IMR-90 (cell line): Measurements from ENCODE around the gene BCL2L1. TPM values are rescaled to one million over a fixed set of nuclear protein-coding genes. Genes with fewer than 3 reads are reported as not detected.
"Not testable (repeated sequence)": the region's sequence is repeated elsewhere in the genome, so short reads cannot be mapped to it uniquely, and the experiment has no call there.

Source experiments
- ATAC-seq: fragments of 200-7000 bp; cut with Tn5 transposase; 2 replicates; pipeline ENCODE4 v1.9.1; 2020; ENCODE audit warnings: low read depth, mild to moderate bottlenecking, moderate library complexity
- BruUV-seq: library from RNA; stranded (reverse); fragments of 400-500 nt; replicated peaks from 2 replicates; lab custom pipeline; 2021; lab: Mats Ljungman, UMichigan
- CTCF ChIA-PET: fragments of 300-600 bp; formaldehyde crosslinking; extraction: SDS; loops from one replicate; lab custom pipeline; 2021; ENCODE audit warnings: antibody characterized with exemption; lab: Yijun Ruan, JAX
- POLR2A ChIA-PET: fragments of 300-600 bp; sonication (Branson Sonifier 250); formaldehyde crosslinking; loops from one replicate; lab custom pipeline; 2022; ENCODE audit warnings: antibody characterized with exemption; ENCODE audit not compliant: unreplicated experiment; lab: Charles Lee
- DNase-seq: peaks from one replicate; pipeline ENCODE4 v3.0.0; 2013
- H2AFZ ChIP-seq: replicated peaks from 2 replicates; pipeline ENCODE3; 2013; ENCODE audit warnings: low read length, mild to moderate bottlenecking; ENCODE audit not compliant: poor library complexity
- H2AK5ac ChIP-seq: 2 replicates; pipeline ENCODE4 v1.6.1; 2013; ENCODE audit warnings: low read depth, low read length, inconsistent platforms
- H2AK9ac ChIP-seq: replicated peaks from 2 replicates; pipeline ENCODE3; 2013; ENCODE audit warnings: mild to moderate bottlenecking, low read depth, low read length, moderate library complexity; ENCODE audit not compliant: poor library complexity
- H2BK120ac ChIP-seq: 2 replicates; pipeline ENCODE4 v1.6.1; 2013; ENCODE audit warnings: low read depth, low read length, inconsistent platforms
- H2BK15ac ChIP-seq: 3 replicates; pipeline ENCODE4 v1.6.1; 2013; ENCODE audit warnings: low read depth, low read length, inconsistent platforms
- H2BK20ac ChIP-seq: 2 replicates; pipeline ENCODE4 v1.6.1; 2013; ENCODE audit warnings: low read depth, mild to moderate bottlenecking, inconsistent platforms, low read length, moderate library complexity
- H2BK5ac ChIP-seq: 2 replicates; pipeline ENCODE4 v1.6.1; 2013; ENCODE audit warnings: mild to moderate bottlenecking, low read depth, low read length, inconsistent platforms; ENCODE audit not compliant: poor library complexity, severe bottlenecking
- H3K14ac ChIP-seq: replicated peaks from 2 replicates; pipeline ENCODE4 v1.6.1; 2013; ENCODE audit warnings: low read depth, low read length, inconsistent platforms
- H3K18ac ChIP-seq: 2 replicates; pipeline ENCODE4 v1.6.1; 2013; ENCODE audit warnings: low read depth, low read length, control low read depth
- H3K23ac ChIP-seq: 2 replicates; pipeline ENCODE4 v1.6.1; 2013; ENCODE audit warnings: low read depth, low read length, inconsistent platforms
- H3K27ac ChIP-seq: 2 replicates; pipeline ENCODE4 v1.5.1; 2013; ENCODE audit warnings: mild to moderate bottlenecking, control low read depth, low read length; ENCODE audit not compliant: insufficient read depth
- H3K27me3 ChIP-seq: 2 replicates; pipeline ENCODE4 v1.6.1; 2013; ENCODE audit warnings: low read length; ENCODE audit not compliant: control insufficient read depth, insufficient read depth
- H3K36me3 ChIP-seq: 2 replicates; pipeline ENCODE4 v1.6.1; 2013; ENCODE audit warnings: low read length, mixed read lengths; ENCODE audit not compliant: control insufficient read depth, insufficient read depth
- H3K4ac ChIP-seq: 2 replicates; pipeline ENCODE4 v1.6.1; 2013; ENCODE audit warnings: low read depth, low read length, inconsistent platforms
- H3K4me1 ChIP-seq: 2 replicates; pipeline ENCODE4 v1.6.1; 2013; ENCODE audit warnings: low read length, mixed read lengths; ENCODE audit not compliant: control insufficient read depth, insufficient read depth
- H3K4me2 ChIP-seq: 2 replicates; pipeline ENCODE4 v1.6.1; 2013; ENCODE audit warnings: low read depth, mild to moderate bottlenecking, control low read depth, low read length, moderate library complexity
- H3K4me3 ChIP-seq: 2 replicates; pipeline ENCODE4 v1.5.1; 2013; ENCODE audit warnings: low read depth, mild to moderate bottlenecking, control low read depth, low read length, moderate library complexity; ENCODE audit not compliant: insufficient read depth
- H3K56ac ChIP-seq: 2 replicates; pipeline ENCODE4 v1.6.1; 2013; ENCODE audit warnings: low read length, inconsistent platforms; ENCODE audit not compliant: insufficient read depth; ENCODE audit errors: extremely low read depth
- H3K79me1 ChIP-seq, 2 experiments: 2 replicates each; pipeline ENCODE4 v1.6.1; 2013; ENCODE audit warnings: low read length in 2 of 2, inconsistent platforms in 1 of 2, low read depth in 1 of 2
- H3K9ac ChIP-seq: 2 replicates; pipeline ENCODE4 v1.6.1; 2013; ENCODE audit warnings: low read depth, low read length, control low read depth
- H3K9me1 ChIP-seq: 2 replicates; pipeline ENCODE4 v1.6.1; 2013; ENCODE audit warnings: low read length, inconsistent platforms; ENCODE audit not compliant: insufficient read depth
- H3K9me3 ChIP-seq: 2 replicates; pipeline ENCODE4 v1.6.1; 2013; ENCODE audit warnings: low read length; ENCODE audit not compliant: control insufficient read depth, insufficient read depth
- H4K20me1 ChIP-seq: 2 replicates; pipeline ENCODE4 v1.6.1; 2013; ENCODE audit warnings: low read length, inconsistent platforms; ENCODE audit not compliant: insufficient read depth
- H4K5ac ChIP-seq: 2 replicates; pipeline ENCODE4 v1.6.1; 2013; ENCODE audit warnings: mild to moderate bottlenecking, low read depth, low read length, control low read depth
- H4K8ac ChIP-seq, 2 experiments: 2 replicates each; pipeline ENCODE4 v1.6.1; 2013; ENCODE audit warnings: low read depth in 2 of 2, low read length in 2 of 2, control low read depth in 1 of 2, inconsistent platforms in 1 of 2
- H4K91ac ChIP-seq: 2 replicates; pipeline ENCODE4 v1.6.1; 2013; ENCODE audit warnings: low read depth, low read length, inconsistent platforms; ENCODE audit not compliant: insufficient read depth
- WGBS, 2 experiments: methylation state at CpG; one replicate each; pipeline versions ENCODE4 v1.1.5 to v1.1.7; 2013; ENCODE audit warnings: missing lambda C conversion rate in 2 of 2; ENCODE audit not compliant: insufficient read length in 1 of 2; ENCODE audit errors: extremely low coverage in 2 of 2; 5-methylcytosine and 5-hydroxymethylcytosine counted together
- dilution Hi-C: fragments of 300-500 bp; cut with HindIII; formaldehyde crosslinking; loops from one replicate; pipeline ENCODE4 v1.14.3; 2018; ENCODE audit warnings: low sequenced_read_pairs; ENCODE audit not compliant: unreplicated experiment
- in situ Hi-C: fragments of 300-500 bp; cut with MboI; formaldehyde crosslinking; loops from 3 replicates; pipeline ENCODE4 v1.14.3; 2019; ENCODE audit warnings: low sequenced_read_pairs, inconsistent platforms, mixed read lengths
- intact Hi-C: fragments of 100-400 bp; cut with micrococcal nuclease; formaldehyde crosslinking; loops from 2 replicates; pipeline ENCODE4 v1.10.0; 2022
- polyA plus RNA-seq, 3 experiments: library from polyadenylated mRNA; depleted of rRNA; stranded (reverse); fragments of >200 nt; gene quantifications; 2 replicates each; pipeline ENCODE4 v1.2.3, GENCODE V29; 2012; ENCODE audit warnings: low replicate concordance in 1 of 3
- total RNA-seq: library from RNA; depleted of rRNA; stranded (reverse); fragments of >200 nt; gene quantifications from 2 replicates; pipeline ENCODE4 v1.2.3, GENCODE V29; 2012

The BCL2L1 gene
- total and polyA plus RNA-seq, 2 of the 4 experiments (the other 2 are of a cell fraction) = 40.2 to 41.9 TPM

GRCh38 chr20:31623123-31623505 lies 99.6 kb downstream of the BCL2L1 start:
- H2AFZ ChIP-seq, H3K56ac ChIP-seq, H3K9me1 ChIP-seq, H4K8ac ChIP-seq, intact Hi-C loops, H3K4me2 ChIP-seq, POLR2A ChIA-PET, H2BK20ac ChIP-seq, in situ Hi-C loops, H3K27me3 ChIP-seq, DNase-seq, H3K4ac ChIP-seq, ATAC-seq, dilution Hi-C loops, BruUV-seq, H3K27ac ChIP-seq, H3K23ac ChIP-seq, H2BK5ac ChIP-seq, H3K36me3 ChIP-seq, H2AK9ac ChIP-seq, H2BK120ac ChIP-seq, H3K14ac ChIP-seq, H3K4me1 ChIP-seq, H3K9me3 ChIP-seq, H2BK15ac ChIP-seq, H4K5ac ChIP-seq, H3K4me3 ChIP-seq, CTCF ChIA-PET, H4K20me1 ChIP-seq, H3K79me1 ChIP-seq, H3K18ac ChIP-seq, H2AK5ac ChIP-seq, H3K9ac ChIP-seq, H4K91ac ChIP-seq: not testable (repeated sequence)
- no CpG with 5 or more reads among the region's 6 CpGs for WGBS, 2 experiments
